ENCODE measurements around the gene PUDP.

GRCh38 chrX:7073336-7073735 is 74.6 kb downstream of the PUDP start:
- no peak for TF ChIP-seq CTCF (IDR thresholded peaks at IDR 0.05)
- TF ChIP-seq EP300 (IDR thresholded peaks at IDR 0.05): no peak
- no peak for TF ChIP-seq POLR2AphosphoS5 (IDR thresholded peaks at IDR 0.05)
